Left lung (tissue), 10 donors: ENCODE measurements around the gene CDC45. TPM values are rescaled to one million over a fixed set of nuclear protein-coding genes. Genes with fewer than 3 reads are reported as not detected.

Source experiments
- ATAC-seq: fragments of 200-7000 bp; cut with Tn5 transposase; one replicate; pipeline ENCODE4 v1.9.1; 2020; ENCODE audit warnings: moderate library complexity
- DNase-seq, 4 donors: peaks; one replicate each; pipeline ENCODE4 v3.0.0-alpha.2; 2013 to 2020
- H3K27ac ChIP-seq, 2 donors: fragments of 200-600 bp; sonication (generic) in 1 of 2; one replicate each; pipeline versions ENCODE4 v1.5.0 to v1.8.0; 2020 to 2021
- H3K27me3 ChIP-seq, 2 donors: fragments of 200-600 bp; sonication (generic) in 1 of 2; one replicate each; pipeline versions ENCODE4 v1.5.0 to v1.8.0; 2020 to 2021
- H3K36me3 ChIP-seq, 2 donors: fragments of 200-600 bp; sonication (generic) in 1 of 2; one replicate each; pipeline versions ENCODE4 v1.5.0 to v1.8.0; 2020 to 2021
- H3K4me1 ChIP-seq, 2 donors: fragments of 200-600 bp; one replicate each; pipeline ENCODE4 v1.8.0; 2021
- H3K4me3 ChIP-seq, 2 donors: fragments of 200-600 bp; sonication (generic) in 1 of 2; one replicate each; pipeline versions ENCODE4 v1.5.0 to v1.8.0; 2020 to 2021; ENCODE audit warnings: mild to moderate bottlenecking in 1 of 2
- H3K9me3 ChIP-seq, 2 donors: fragments of 200-600 bp; sonication (generic) in 1 of 2; one replicate each; pipeline versions ENCODE4 v1.5.0 to v1.8.0; 2020 to 2021
- CTCF ChIP-seq, 2 donors: fragments of 200-600 bp; sonication (generic) in 1 of 2; IDR thresholded peaks; one replicate each; pipeline versions ENCODE4 v1.5.0 to v1.8.0; 2021; ENCODE audit warnings: antibody characterized with exemption in 2 of 2
- intact Hi-C, 2 donors: fragments of 100-400 bp; cut with DNase I; formaldehyde crosslinking; loops; one replicate each; pipeline versions ENCODE4 v1.11.2 to v1.14.2; 2022
- polyA plus RNA-seq, 6 donors: library from polyadenylated mRNA; unstranded; fragments of 120-200 nt; gene quantifications; one replicate each; pipeline ENCODE4 v1.2.1, GENCODE V29; 2013; ENCODE audit not compliant: insufficient read length in 6 of 6
- total RNA-seq, 2 donors: library from RNA; stranded (reverse); fragmentation: NEBNext Ultra II Directional; extraction: Animal tissue kit (Norgen Biotek cat#: 25700); gene quantifications; one replicate each; pipeline ENCODE4 v1.2.1, GENCODE V29; 2021
- donor health status: DM: no; HTN: yes; CAD: no.
- donor health status: DM: no; HTN: no; CAD: no.

The CDC45 gene
- total and polyA plus RNA-seq, 8 donors, result 6.5 to 23.2 (median 16.2) TPM

- Histone ChIP-seq H3K36me3 (peaks cover 0 to 12% of the 10 kb centered on the region in 2 donors), H3K4me1 (no peaks in the 10 kb centered on the region), H3K27me3 (no peaks in the 10 kb centered on the region), H3K27ac (no peak overlapping the region), H3K9me3 (no peaks in the 10 kb centered on the region), H3K4me3 (no peak overlapping the region)
- intact Hi-C loops, result loop anchor here (10.0 kb wide), 2 partner anchors 128 to 138 kb away; no protein-coding TSS in a partner anchor
- no peak for DNase-seq
- no peak for ATAC-seq
- TF ChIP-seq CTCF (IDR thresholded peaks at IDR 0.05), result no peak
These were observed 17.5 kb downstream of the CDC45 start for GRCh38 chr22:19497245-19497644.

- H3K27ac ChIP-seq, result no peak overlapping the region
- no peak for TF ChIP-seq CTCF (IDR thresholded peaks at IDR 0.05)
- peaks cover 0 to 12% of the 10 kb centered on the region in 2 donors for H3K36me3 ChIP-seq
- no peak overlapping the region for H3K4me3 ChIP-seq
- no peaks in the 10 kb centered on the region for H3K9me3 ChIP-seq
- intact Hi-C loops, result loop anchor here (10.0 kb wide), 2 partner anchors 126 to 136 kb away; no protein-coding TSS in a partner anchor
- DNase-seq (no peak), ATAC-seq (no peak)
- no peaks in the 10 kb centered on the region for H3K4me1 ChIP-seq
- no peaks in the 10 kb centered on the region for H3K27me3 ChIP-seq
These were observed 18.6 kb downstream of the CDC45 start for GRCh38 chr22:19498154-19498865.

- intact Hi-C loops, result loop anchor here (10.0 kb wide), 2 partner anchors 126 to 136 kb away; no protein-coding TSS in a partner anchor
- H3K4me3 ChIP-seq, result no peak overlapping the region
- no peak for TF ChIP-seq CTCF (IDR thresholded peaks at IDR 0.05)
- H3K36me3 ChIP-seq, result peaks cover 0 to 11% of the 10 kb centered on the region in 2 donors
- DNase-seq, result no peak
- ATAC-seq, result no peak
- no peaks in the 10 kb centered on the region for H3K27me3 ChIP-seq
- no peaks in the 10 kb centered on the region for H3K4me1 ChIP-seq
- H3K27ac ChIP-seq, result no peak overlapping the region
- H3K9me3 ChIP-seq, result no peaks in the 10 kb centered on the region
These were observed 19.1 kb downstream of the CDC45 start for GRCh38 chr22:19498866-19499190.

- no peak for TF ChIP-seq CTCF (IDR thresholded peaks at IDR 0.05)
- Histone ChIP-seq H3K27ac (no peak overlapping the region), H3K4me1 (no peaks in the 10 kb centered on the region), H3K4me3 (no peak overlapping the region), H3K27me3 (no peaks in the 10 kb centered on the region), H3K36me3 (peaks cover 0 to 5% of the 10 kb centered on the region in 2 donors), H3K9me3 (no peaks in the 10 kb centered on the region)
- intact Hi-C loops, result loop anchor here (10.0 kb wide), 2 partner anchors 125 to 135 kb away; no protein-coding TSS in a partner anchor
- no peak for DNase-seq
- ATAC-seq, result no peak
These were observed 19.6 kb downstream of the CDC45 start for GRCh38 chr22:19499236-19499879.

GRCh38 chr22:19499880-19500242, 20.1 kb downstream of the CDC45 start:
- no peak for DNase-seq
- TF ChIP-seq CTCF (IDR thresholded peaks at IDR 0.05), result no peak
- H3K9me3 ChIP-seq, result no peaks in the 10 kb centered on the region
- no peak for ATAC-seq
- intact Hi-C loops, result loop anchor here (10.0 kb wide), 2 partner anchors 125 to 135 kb away; no protein-coding TSS in a partner anchor
- no peak overlapping the region for H3K4me3 ChIP-seq
- H3K27me3 ChIP-seq, result no peaks in the 10 kb centered on the region
- no peak overlapping the region for H3K27ac ChIP-seq
- peaks cover 0 to 3% of the 10 kb centered on the region in 2 donors for H3K36me3 ChIP-seq
- no peaks in the 10 kb centered on the region for H3K4me1 ChIP-seq
